Left lung (tissue), 10 donors: ENCODE results near the gene LMBR1. TPM values are rescaled to one million over a fixed set of nuclear protein-coding genes. Genes with fewer than 3 reads are reported as not detected.
"Not testable (repeated sequence)": the region's sequence is repeated elsewhere in the genome, so short reads cannot be mapped to it uniquely, and the experiment has no call there.

ENCODE experiments used
- ATAC-seq: fragments of 200-7000 bp; cut with Tn5 transposase; one replicate; pipeline ENCODE4 v1.9.1; 2020; ENCODE audit warnings: moderate library complexity
- DNase-seq, 4 donors: peaks; one replicate each; pipeline ENCODE4 v3.0.0-alpha.2; 2013 to 2020
- H3K27ac ChIP-seq, 2 donors: fragments of 200-600 bp; sonication (generic) in 1 of 2; one replicate each; pipeline versions ENCODE4 v1.5.0 to v1.8.0; 2020 to 2021
- H3K27me3 ChIP-seq, 2 donors: fragments of 200-600 bp; sonication (generic) in 1 of 2; one replicate each; pipeline versions ENCODE4 v1.5.0 to v1.8.0; 2020 to 2021
- H3K36me3 ChIP-seq, 2 donors: fragments of 200-600 bp; sonication (generic) in 1 of 2; one replicate each; pipeline versions ENCODE4 v1.5.0 to v1.8.0; 2020 to 2021
- H3K4me1 ChIP-seq, 2 donors: fragments of 200-600 bp; one replicate each; pipeline ENCODE4 v1.8.0; 2021
- H3K4me3 ChIP-seq, 2 donors: fragments of 200-600 bp; sonication (generic) in 1 of 2; one replicate each; pipeline versions ENCODE4 v1.5.0 to v1.8.0; 2020 to 2021; ENCODE audit warnings: mild to moderate bottlenecking in 1 of 2
- H3K9me3 ChIP-seq, 2 donors: fragments of 200-600 bp; sonication (generic) in 1 of 2; one replicate each; pipeline versions ENCODE4 v1.5.0 to v1.8.0; 2020 to 2021
- intact Hi-C, 2 donors: fragments of 100-400 bp; cut with DNase I; formaldehyde crosslinking; loops; one replicate each; pipeline versions ENCODE4 v1.11.2 to v1.14.2; 2022
- polyA plus RNA-seq, 6 donors: library from polyadenylated mRNA; unstranded; fragments of 120-200 nt; gene quantifications; one replicate each; pipeline ENCODE4 v1.2.1, GENCODE V29; 2013; ENCODE audit not compliant: insufficient read length in 6 of 6
- total RNA-seq, 2 donors: library from RNA; stranded (reverse); fragmentation: NEBNext Ultra II Directional; extraction: Animal tissue kit (Norgen Biotek cat#: 25700); gene quantifications; one replicate each; pipeline ENCODE4 v1.2.1, GENCODE V29; 2021
- TF ChIP-seq, protein P1 (sequence below), 2 donors: fragments of 200-600 bp; sonication (generic) in 1 of 2; IDR thresholded peaks; one replicate each; pipeline versions ENCODE4 v1.5.0 to v1.8.0; 2021; ENCODE audit warnings: antibody characterized with exemption in 2 of 2
- donor health status: DM: no; HTN: yes; CAD: no.
- donor health status: DM: no; HTN: no; CAD: no.

LMBR1 gene
- total and polyA plus RNA-seq, 8 donors, result 54.7 to 71.1 (median 63.9) TPM

- intact Hi-C loops, result no loop called here
- H3K4me1 ChIP-seq, result no peaks in the 10 kb centered on the region
- H3K36me3 ChIP-seq, result no peaks in the 10 kb centered on the region
- TF ChIP-seq, protein P1, sequence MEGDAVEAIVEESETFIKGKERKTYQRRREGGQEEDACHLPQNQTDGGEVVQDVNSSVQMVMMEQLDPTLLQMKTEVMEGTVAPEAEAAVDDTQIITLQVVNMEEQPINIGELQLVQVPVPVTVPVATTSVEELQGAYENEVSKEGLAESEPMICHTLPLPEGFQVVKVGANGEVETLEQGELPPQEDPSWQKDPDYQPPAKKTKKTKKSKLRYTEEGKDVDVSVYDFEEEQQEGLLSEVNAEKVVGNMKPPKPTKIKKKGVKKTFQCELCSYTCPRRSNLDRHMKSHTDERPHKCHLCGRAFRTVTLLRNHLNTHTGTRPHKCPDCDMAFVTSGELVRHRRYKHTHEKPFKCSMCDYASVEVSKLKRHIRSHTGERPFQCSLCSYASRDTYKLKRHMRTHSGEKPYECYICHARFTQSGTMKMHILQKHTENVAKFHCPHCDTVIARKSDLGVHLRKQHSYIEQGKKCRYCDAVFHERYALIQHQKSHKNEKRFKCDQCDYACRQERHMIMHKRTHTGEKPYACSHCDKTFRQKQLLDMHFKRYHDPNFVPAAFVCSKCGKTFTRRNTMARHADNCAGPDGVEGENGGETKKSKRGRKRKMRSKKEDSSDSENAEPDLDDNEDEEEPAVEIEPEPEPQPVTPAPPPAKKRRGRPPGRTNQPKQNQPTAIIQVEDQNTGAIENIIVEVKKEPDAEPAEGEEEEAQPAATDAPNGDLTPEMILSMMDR (IDR thresholded peaks at IDR 0.05), result no peak
- no peak overlapping the region for H3K4me3 ChIP-seq
- no peaks in the 10 kb centered on the region for H3K9me3 ChIP-seq
- H3K27ac ChIP-seq, result no peak overlapping the region
- peaks cover 0 to 15% of the 10 kb centered on the region in 2 donors for H3K27me3 ChIP-seq
- DNase-seq, result no peak
- no peak for ATAC-seq
Measured at GRCh38 chr7:156919132-156919713, 26.2 kb upstream of the LMBR1 start.

DNA sequence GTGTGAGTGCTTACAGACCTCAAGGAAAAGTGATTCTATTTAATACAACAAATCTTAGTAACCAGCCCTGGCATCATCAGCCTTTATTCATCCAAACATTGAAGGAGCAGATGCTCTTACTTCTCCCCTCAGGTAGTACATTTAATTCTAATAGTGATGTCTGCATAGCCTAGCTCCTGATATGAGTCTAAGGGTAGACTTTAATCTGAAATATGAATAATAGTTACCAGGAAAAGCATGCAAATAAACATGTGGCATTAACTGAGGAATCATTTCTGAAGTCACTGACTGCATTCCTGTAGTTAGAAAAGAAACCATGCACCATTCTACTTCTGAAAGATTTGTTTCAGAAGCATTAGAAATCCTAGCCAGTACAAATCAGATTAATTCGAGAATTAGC lies 25.7 kb upstream of the LMBR1 start:
- DNase-seq, result no peak
- H3K27me3 ChIP-seq, result peaks cover 0 to 15% of the 10 kb centered on the region in 2 donors
- intact Hi-C loops, result no loop called here
- TF ChIP-seq, protein P1 (IDR thresholded peaks at IDR 0.05), result no peak
- H3K4me1 ChIP-seq, result no peaks in the 10 kb centered on the region
- no peaks in the 10 kb centered on the region for H3K36me3 ChIP-seq
- H3K4me3 ChIP-seq, result no peak overlapping the region
- no peak overlapping the region for H3K27ac ChIP-seq
- H3K9me3 ChIP-seq, result no peaks in the 10 kb centered on the region
- no peak for ATAC-seq

GRCh38 chr7:156909574-156910252 lies 16.7 kb upstream of the LMBR1 start:
- H3K27ac ChIP-seq, H3K36me3 ChIP-seq, ATAC-seq, H3K9me3 ChIP-seq, H3K27me3 ChIP-seq, DNase-seq, intact Hi-C loops, H3K4me3 ChIP-seq, H3K4me1 ChIP-seq: not testable (repeated sequence)

DNA sequence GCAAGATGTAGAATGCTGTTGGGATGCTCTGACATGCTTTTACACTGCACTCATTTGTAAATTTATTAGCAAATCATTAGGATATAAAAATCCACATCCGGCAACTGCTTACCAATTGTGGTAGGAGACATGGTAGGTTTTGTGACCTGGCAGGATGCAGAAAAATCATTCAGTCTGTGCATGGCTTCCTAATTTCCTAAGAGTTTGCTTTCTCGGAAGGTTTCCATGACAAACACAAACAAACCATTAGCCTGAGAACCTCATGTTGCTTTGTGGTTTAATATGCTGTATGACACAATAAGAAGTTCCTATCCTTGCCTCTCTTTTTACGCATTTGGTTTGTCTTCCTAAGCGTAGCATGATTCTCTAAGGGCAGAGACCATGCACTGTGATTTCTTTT lies 14.7 kb upstream of the LMBR1 start:
- Histone ChIP-seq H3K27me3 (no peaks in the 10 kb centered on the region), H3K9me3 (no peaks in the 10 kb centered on the region), H3K4me3 (no peak overlapping the region), H3K4me1 (peaks cover 0 to 7% of the 10 kb centered on the region in 2 donors), H3K36me3 (no peaks in the 10 kb centered on the region), H3K27ac (no peak overlapping the region)
- intact Hi-C loops, result no loop called here
- TF ChIP-seq, protein P1 (IDR thresholded peaks at IDR 0.05), result no peak
- no peak for ATAC-seq
- peak in 1 of 4 donors; percentile 61 for DNase-seq

- TF ChIP-seq, protein P1 (IDR thresholded peaks at IDR 0.05), result no peak
- peaks cover 0 to 7% of the 10 kb centered on the region in 2 donors for H3K4me1 ChIP-seq
- no peak for DNase-seq
- no peaks in the 10 kb centered on the region for H3K9me3 ChIP-seq
- H3K27me3 ChIP-seq, result no peaks in the 10 kb centered on the region
- intact Hi-C loops, result no loop called here
- no peak for ATAC-seq
- H3K36me3 ChIP-seq, result no peaks in the 10 kb centered on the region
- H3K4me3 ChIP-seq, result no peak overlapping the region
- peak overlapping the region in 1 of 2 donors; percentile 28 for H3K27ac ChIP-seq
Measured at GRCh38 chr7:156906200-156906649, 13.2 kb upstream of the LMBR1 start.
